ENCODE measurements around the gene TTR. TPM values are rescaled to one million over a fixed set of nuclear protein-coding genes. Genes with fewer than 3 reads are reported as not detected.

TTR gene
- total RNA-seq, result not detected
- under 1 TPM in 2 of 3 donors, not detected in 1; 0.14 to 0.15 TPM for polyA plus RNA-seq
- long read RNA-seq, donor 1, transcript TTR-201 (4 exons, 957 nt), result major isoform, 6 of 20 reads
- long read RNA-seq, donor 1, partial matches to known transcripts, result 13 of 20 reads
- long read RNA-seq, donor 1, other reads (novel, unspliced or antisense), result 0 of 20 reads
- long read RNA-seq, donor 2, transcript TTR-203 (3 exons, 956 nt), result minor isoform, 44 of 592 reads
- long read RNA-seq, donor 2, transcript TTR-201 (4 exons, 957 nt), result major isoform, 250 of 592 reads
- long read RNA-seq, donor 2, transcript TTR-202 (2 exons, 745 nt), result minor isoform, 5 of 592 reads
- long read RNA-seq, donor 2, partial matches to known transcripts, result 293 of 592 reads
- long read RNA-seq, donor 2, other reads (novel, unspliced or antisense), result 0 of 592 reads

- Histone ChIP-seq H3K27me3 (replicated peaks in 1 of 7) (no peaks in the 10 kb centered on the region), H3K27ac (no peak within 1 kb of the TSS), H3K9me3 (no peaks in the 10 kb centered on the region), H3K4me1 (peaks cover 0 to 7% (median 0%) of the 10 kb centered on the region in 6 donors), H3K36me3 (no peaks in the 10 kb centered on the region), H3K4me3 (no peak within 1 kb of the TSS)
- intact Hi-C loops (cut with DNase I; ENCODE audit: low total_unique reads), result no loop called here
- DNase-seq, result no peak
- 75 to 90% (median 81%) methylated on average over 5 of the region's 5 CpGs for WGBS, 5 donors
- TF ChIP-seq POLR2A (IDR thresholded peaks at IDR 0.05) (no peak), POLR2AphosphoS5 (IDR thresholded peaks at IDR 0.05) (no peak), CTCF (IDR thresholded peaks at IDR 0.05 in 8 of 11, conservative IDR thresholded peaks at IDR 0.05 in 3 of 11) (no peak)
Observed at GRCh38 chr18:31591628-31592027, at the start of gene TTR. TTR (plus strand) TSS chr18:31591877; CDS start chr18:31591903, 26 bp downstream.

- no peak overlapping the region for H3K27ac ChIP-seq
- TF ChIP-seq POLR2AphosphoS5 (IDR thresholded peaks at IDR 0.05) (no peak), CTCF (IDR thresholded peaks at IDR 0.05 in 8 of 11, conservative IDR thresholded peaks at IDR 0.05 in 3 of 11) (no peak), POLR2A (IDR thresholded peaks at IDR 0.05) (no peak)
- DNase-seq, result no peak
- H3K36me3 ChIP-seq, result no peaks in the 10 kb centered on the region
- 85 to 98% (median 87%) methylated on average over 2 of the region's 2 CpGs for WGBS, 5 donors
- intact Hi-C loops (cut with DNase I; ENCODE audit: low total_unique reads), result no loop called here
- H3K27me3 ChIP-seq (replicated peaks in 1 of 7), result no peaks in the 10 kb centered on the region
- H3K9me3 ChIP-seq, result no peaks in the 10 kb centered on the region
- H3K4me3 ChIP-seq, result no peak overlapping the region
- H3K4me1 ChIP-seq, result no peaks in the 10 kb centered on the region
Observed at GRCh38 chr18:31546476-31546875, 45.2 kb upstream of the TTR start.

GRCh38 chr18:31548853-31549252, 42.8 kb upstream of the TTR start:
- intact Hi-C loops (cut with DNase I; ENCODE audit: low total_unique reads), result no loop called here
- H3K9me3 ChIP-seq, result no peaks in the 10 kb centered on the region
- H3K27ac ChIP-seq, result no peak overlapping the region
- H3K27me3 ChIP-seq (replicated peaks in 1 of 7), result peaks cover 0 to 3% (median 0%) of the 10 kb centered on the region in 7 donors
- TF ChIP-seq POLR2A (IDR thresholded peaks at IDR 0.05), result no peak
- TF ChIP-seq CTCF (IDR thresholded peaks at IDR 0.05 in 8 of 11, conservative IDR thresholded peaks at IDR 0.05 in 3 of 11), result no peak
- TF ChIP-seq POLR2AphosphoS5 (IDR thresholded peaks at IDR 0.05), result no peak
- 84 to 94% (median 87%) methylated on average over 2 of the region's 2 CpGs for WGBS, 5 donors
- H3K4me3 ChIP-seq, result no peak overlapping the region
- DNase-seq, result no peak
- no peaks in the 10 kb centered on the region for H3K36me3 ChIP-seq
- H3K4me1 ChIP-seq, result no peaks in the 10 kb centered on the region

- 80 to 94% (median 89%) methylated on average over 4 of the region's 4 CpGs for WGBS, 5 donors
- peaks cover 0 to 5% (median 0%) of the 10 kb centered on the region in 7 donors for H3K27me3 ChIP-seq (replicated peaks in 1 of 7)
- no peaks in the 10 kb centered on the region for H3K9me3 ChIP-seq
- no peaks in the 10 kb centered on the region for H3K4me1 ChIP-seq
- intact Hi-C loops (cut with DNase I; ENCODE audit: low total_unique reads), result no loop called here
- H3K27ac ChIP-seq, result no peak overlapping the region
- no peaks in the 10 kb centered on the region for H3K36me3 ChIP-seq
- no peak overlapping the region for H3K4me3 ChIP-seq
- DNase-seq, result no peak
- TF ChIP-seq POLR2A (IDR thresholded peaks at IDR 0.05), result no peak
- TF ChIP-seq CTCF (IDR thresholded peaks at IDR 0.05 in 8 of 11, conservative IDR thresholded peaks at IDR 0.05 in 3 of 11), result no peak
- TF ChIP-seq POLR2AphosphoS5 (IDR thresholded peaks at IDR 0.05), result no peak
Observed at GRCh38 chr18:31549416-31549815, 42.3 kb upstream of the TTR start.

Data from spleen (tissue), 13 donors.